SK-N-SH treated with all-trans-retinoic acid at 6 μM for 48 hours (cell line): Measurements from ENCODE around the gene IMPACT.

Source experiments
- ARNTL ChIP-seq: fragments of 450-650 bp; formaldehyde crosslinking; IDR thresholded peaks from 2 replicates; pipeline ENCODE4 v1.5.0; 2020; ENCODE audit warnings: low read depth, mild to moderate bottlenecking, moderate library complexity, borderline replicate concordance
- ZC3H10 ChIP-seq: fragments of 250-450 bp; sonication (Bioruptor Pico); IDR thresholded peaks from 2 replicates; pipeline ENCODE4 v1.5.1; 2021; ENCODE audit warnings: mild to moderate bottlenecking, moderate library complexity

GRCh38 chr18:24427484-24427883 is 1.0 kb downstream of the IMPACT start:
- TF ChIP-seq ARNTL (CRISPR knock-in tag) (no peak), ZC3H10 (CRISPR knock-in tag) (no peak)
